DOHH2 (cell line): ENCODE measurements around the gene KIF1A.

Experiments used
- CTCF ChIP-seq: fragments of 200-600 bp; sonication (generic); IDR thresholded peaks from one replicate; pipeline ENCODE4 v1.5.1; 2014; ENCODE audit warnings: antibody characterized with exemption, mild to moderate bottlenecking, low read depth, low read length; ENCODE audit not compliant: poor library complexity, severe bottlenecking
- EZH2phosphoT487 ChIP-seq: fragments of 200-600 bp; sonication (generic); IDR thresholded peaks from 2 replicates; pipeline ENCODE4 v1.6.1; 2017; ENCODE audit warnings: borderline replicate concordance, mild to moderate bottlenecking, antibody characterized with exemption, low read length, moderate library complexity, mixed read lengths

- TF ChIP-seq CTCF (no peak), EZH2phosphoT487 (no peak)
These were observed 107.9 kb downstream of the KIF1A start for GRCh38 chr2:240712121-240712520.
